Epidermal melanocyte (primary cell): ENCODE measurements around the gene MKNK1.

Experiments
- DNase-seq: peaks from one replicate; pipeline ENCODE4 v3.0.0; 2011; ENCODE audit warnings: low spot score; ENCODE audit not compliant: insufficient read length

MKNK1 gene

DNA sequence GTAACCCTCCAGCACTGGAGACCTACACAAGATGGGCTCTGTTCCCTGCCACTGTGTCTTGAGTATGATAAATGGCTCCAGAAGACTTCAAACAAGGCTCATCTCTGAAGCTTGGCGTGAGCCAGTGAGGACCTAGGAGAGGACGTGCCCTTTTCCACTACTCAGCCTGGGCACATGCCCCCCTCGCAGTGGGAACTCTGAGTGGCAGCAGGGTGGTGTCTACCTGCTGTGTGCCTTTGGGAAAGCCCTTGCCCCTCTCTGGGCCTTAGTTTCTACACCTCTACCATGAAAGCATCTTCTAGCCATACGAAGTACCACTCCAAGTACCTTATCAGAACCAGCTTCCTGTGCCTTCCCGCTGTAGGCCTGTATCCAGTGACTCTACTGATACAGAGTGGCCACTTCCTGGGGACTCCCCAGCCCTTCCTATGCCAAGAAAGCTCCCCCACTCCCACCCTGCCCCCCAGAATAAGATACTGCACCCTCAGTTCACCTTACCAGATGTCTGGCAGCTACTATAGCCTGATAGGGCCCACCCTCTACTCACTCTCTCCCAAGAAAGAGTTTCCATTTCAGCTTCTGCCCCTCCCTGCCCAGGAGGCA is 15.7 kb upstream of the MKNK1 start:
- DNase-seq, result no peak

GRCh38 chr1:46618754-46619415 is 14.8 kb upstream of the MKNK1 start:
- DNase-seq, result no peak

- no peak for DNase-seq
These were observed 13.8 kb upstream of the MKNK1 start for GRCh38 chr1:46617833-46618232.

DNA sequence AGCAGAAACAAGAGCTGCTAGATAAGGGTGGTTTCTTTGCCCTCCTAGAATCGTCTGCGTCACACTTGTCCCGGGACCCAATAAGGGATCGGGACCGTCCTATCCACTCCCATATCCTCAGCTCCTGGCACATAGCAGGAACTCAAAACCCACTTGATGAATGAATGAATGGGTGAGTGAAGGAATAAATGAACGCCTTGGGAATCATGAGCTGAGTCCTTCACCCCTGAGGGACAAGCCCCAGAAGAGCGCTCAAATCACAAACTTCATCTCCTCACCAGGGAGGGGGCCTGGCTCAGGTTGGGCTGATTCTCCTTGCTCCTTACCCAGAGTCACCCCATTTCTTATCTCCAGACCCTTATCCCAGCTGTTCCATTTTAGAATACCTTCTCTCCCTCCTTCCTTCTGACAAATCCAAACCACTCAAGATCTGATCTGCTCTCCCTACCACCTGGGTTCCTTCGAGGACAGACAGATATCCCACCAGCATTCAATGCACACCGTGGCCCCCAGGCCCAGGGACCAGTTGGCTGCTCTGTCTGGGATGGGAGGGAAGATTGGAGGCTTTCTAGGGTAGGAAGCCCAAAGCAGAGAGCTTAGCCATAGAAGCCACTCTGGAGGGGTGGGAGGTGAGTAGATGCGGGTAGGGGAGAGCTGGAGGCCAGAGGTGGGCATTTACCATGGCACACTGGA is 13.2 kb upstream of the MKNK1 start:
- no peak for DNase-seq

GRCh38 chr1:46616277-46617107 is 12.4 kb upstream of the MKNK1 start, which contains the start of gene MOB3C:
Gene MOB3C (minus strand): TSS chr1:46616811. CDS start chr1:46613321, 3,490 bp downstream.
- DNase-seq, result peak; percentile 76

DNA sequence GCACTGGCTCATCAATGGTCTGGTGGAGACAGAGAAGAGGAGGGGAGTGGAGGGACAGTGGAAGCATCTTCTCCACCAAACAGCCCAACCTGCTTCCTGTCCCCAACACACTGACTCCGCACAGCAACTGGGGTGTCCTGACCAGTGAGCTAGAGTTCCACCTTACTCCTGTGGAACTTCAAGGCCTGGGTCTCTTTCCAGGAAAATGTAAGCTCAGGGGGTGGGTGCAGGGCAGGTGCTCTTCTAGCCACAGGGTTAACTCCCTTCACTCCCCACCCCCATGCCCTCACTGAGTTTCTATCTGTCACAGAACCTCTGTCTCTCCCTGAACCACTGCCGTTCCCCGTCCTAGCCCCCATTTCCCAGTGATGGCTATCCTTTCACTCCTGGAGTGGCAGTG is 11.7 kb upstream of the MKNK1 start:
- DNase-seq, result no peak

- no peak for DNase-seq
These were observed 11.0 kb upstream of the MKNK1 start for GRCh38 chr1:46615088-46615487.

- DNase-seq, result no peak
These were observed 10.5 kb upstream of the MKNK1 start for GRCh38 chr1:46614604-46614984.

DNA sequence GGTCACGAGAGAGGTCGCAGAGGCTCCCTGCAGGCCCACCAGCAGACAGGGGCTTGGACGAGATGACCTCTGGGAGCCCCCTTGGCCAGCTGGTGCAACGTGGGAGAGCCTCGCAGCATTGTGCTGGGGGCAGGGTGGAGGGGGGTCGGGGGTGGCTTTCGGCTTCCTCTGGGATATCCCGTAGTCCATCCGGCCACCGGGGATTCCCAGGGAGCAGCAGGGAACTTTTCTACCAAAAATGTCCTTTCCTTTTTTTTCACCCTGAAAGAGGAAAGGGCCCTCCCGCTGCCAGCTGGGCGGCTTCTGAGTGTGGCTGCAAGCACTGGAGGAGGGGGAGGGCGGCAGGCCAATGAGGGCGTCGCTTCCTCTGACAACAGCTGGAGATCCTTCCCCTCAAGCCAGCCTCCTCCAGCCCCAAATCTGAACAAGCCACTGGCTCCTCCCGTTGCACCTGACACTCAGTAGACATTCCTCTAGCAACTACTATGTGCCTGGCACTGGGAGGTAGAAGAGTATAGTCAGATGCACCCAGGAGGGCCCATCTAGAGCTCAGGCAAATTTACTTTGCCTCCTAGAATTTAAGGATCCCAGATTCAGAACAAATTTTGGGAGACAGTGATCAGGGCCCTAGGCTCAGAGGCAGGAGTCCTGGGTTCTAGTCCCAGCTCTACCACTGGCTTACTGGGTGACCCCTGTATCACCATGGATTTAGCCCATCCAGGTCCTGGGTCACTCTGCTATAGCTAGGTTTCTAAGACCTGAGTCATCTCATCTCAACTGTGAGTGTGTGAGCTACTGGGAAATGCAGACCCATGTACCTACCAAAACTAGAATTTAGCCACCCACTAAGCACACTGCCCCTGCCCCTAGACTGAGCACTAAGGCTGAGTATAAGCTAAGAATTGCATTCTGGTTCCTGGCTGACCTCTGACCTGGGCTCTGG is 9.9 kb upstream of the MKNK1 start:
- DNase-seq, result peak; percentile 49

- no peak for DNase-seq
These were observed 9.0 kb upstream of the MKNK1 start for GRCh38 chr1:46612937-46613660.

- DNase-seq, result no peak
These were observed 7.7 kb upstream of the MKNK1 start for GRCh38 chr1:46611691-46612221.

DNA sequence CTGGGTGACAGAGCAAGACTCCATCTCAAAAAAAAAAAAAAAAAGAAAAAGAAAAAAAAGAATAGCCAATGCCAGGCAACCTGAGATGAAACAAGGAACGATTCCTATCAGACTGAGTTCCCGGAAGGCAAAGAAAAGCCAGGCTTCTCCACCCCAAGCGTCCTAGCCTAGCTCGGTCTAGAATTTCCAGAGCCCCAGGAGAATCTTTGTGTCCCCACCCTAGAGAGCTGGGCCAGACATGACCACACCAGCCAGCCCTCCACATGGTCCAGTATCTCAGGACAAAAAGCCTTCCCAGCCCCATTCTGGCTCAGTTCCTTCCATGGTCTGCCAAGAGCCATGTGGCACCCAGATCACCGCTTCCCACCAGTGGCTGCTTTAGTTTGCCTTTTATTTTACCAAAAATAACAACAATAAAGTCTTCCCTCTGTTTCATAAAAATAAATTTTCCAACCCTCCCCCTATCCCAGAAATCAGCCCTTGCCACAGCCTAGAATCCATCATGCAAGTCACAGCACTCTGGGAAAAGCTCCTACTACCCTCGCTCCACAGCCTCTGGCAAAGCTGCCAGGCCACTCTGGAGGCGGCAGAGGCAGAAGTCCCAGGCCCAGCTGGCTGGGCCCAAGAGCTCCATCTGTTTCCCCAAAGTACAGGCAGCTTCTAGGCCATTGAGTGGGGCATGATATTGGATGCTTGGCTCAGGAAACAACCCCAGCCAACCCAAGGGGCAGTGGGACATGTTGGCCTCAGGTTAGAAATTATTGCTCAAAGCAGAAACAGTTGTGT is 3.5 kb upstream of the MKNK1 start:
- DNase-seq, result no peak

GRCh38 chr1:46606255-46606965 is 2.3 kb upstream of the MKNK1 start:
- no peak for DNase-seq

GRCh38 chr1:46605232-46605631 is 1.2 kb upstream of the MKNK1 start:
- DNase-seq, result no peak

DNA sequence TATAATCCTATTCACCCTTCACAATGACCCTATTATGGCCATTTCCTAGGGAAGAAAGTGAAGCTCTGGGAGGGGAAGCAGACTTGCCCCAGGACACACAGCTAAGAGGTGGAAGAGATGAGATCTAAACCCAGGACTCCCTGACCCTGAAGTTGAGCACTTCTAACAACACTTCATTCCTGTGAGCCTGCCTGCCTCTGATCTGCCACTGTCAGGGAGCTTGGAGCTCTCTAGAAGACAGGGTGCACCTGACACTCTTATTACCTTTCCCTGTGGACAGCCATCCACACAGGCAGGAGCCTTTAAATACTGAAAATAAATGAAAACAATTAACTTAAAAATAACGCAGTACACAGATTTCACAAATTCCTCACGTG is 599 bp downstream of the MKNK1 start:
- no peak for DNase-seq

- no peak for DNase-seq
These were observed 2.6 kb downstream of the MKNK1 start for GRCh38 chr1:46601257-46602007.

GRCh38 chr1:46599059-46599970 is 4.8 kb downstream of the MKNK1 start:
- no peak for DNase-seq
